PC-9 (cell line): ENCODE data around the gene AKR7A3. TPM values are rescaled to one million over a fixed set of nuclear protein-coding genes. Genes with fewer than 3 reads are reported as not detected.
"Not testable (repeated sequence)": the region's sequence is repeated elsewhere in the genome, so short reads cannot be mapped to it uniquely, and the experiment has no call there.

ENCODE experiments used
- BruUV-seq: library from RNA; stranded (reverse); fragments of 400-500 nt; replicated peaks from 2 replicates; lab custom pipeline; 2021; lab: Mats Ljungman, UMichigan
- CTCF ChIA-PET: fragments of 300-600 bp; sonication (Branson Sonifier 250); formaldehyde crosslinking; loops from one replicate; lab custom pipeline; 2022; ENCODE audit warnings: antibody characterized with exemption; lab: Charles Lee
- POLR2A ChIA-PET: fragments of 300-600 bp; sonication (Branson Sonifier 250); formaldehyde crosslinking; loops from one replicate; lab custom pipeline; 2022; ENCODE audit warnings: antibody characterized with exemption; ENCODE audit not compliant: unreplicated experiment; lab: Charles Lee
- DNase-seq, 2 experiments: peaks; one replicate each; pipeline versions ENCODE4 v3.0.0 to v3.0.0-alpha.2; 2015 to 2022; ENCODE audit warnings: mixed read lengths in 1 of 2
- H2AFZ ChIP-seq: fragments of 200-600 bp; sonication (generic); 2 replicates; pipeline ENCODE4 v1.8.1; 2017; ENCODE audit warnings: antibody characterized with exemption
- H3F3A ChIP-seq: fragments of 200-600 bp; sonication (generic); 2 replicates; pipeline ENCODE4 v1.8.1; 2017; ENCODE audit warnings: antibody characterized with exemption, mild to moderate bottlenecking, low read depth; ENCODE audit not compliant: insufficient read depth
- H3K27ac ChIP-seq: fragments of 200-600 bp; sonication (generic); 2 replicates; pipeline ENCODE4 v1.6.1; 2016; ENCODE audit warnings: mixed run types
- H3K27me3 ChIP-seq: fragments of 200-600 bp; sonication (generic); 2 replicates; pipeline ENCODE4 v1.6.1; 2016; ENCODE audit warnings: low read depth, mixed run types; ENCODE audit not compliant: insufficient read depth
- H3K36me3 ChIP-seq: fragments of 200-600 bp; sonication (generic); 2 replicates; pipeline ENCODE4 v1.6.1; 2016; ENCODE audit warnings: low read depth, mixed run types
- H3K4me1 ChIP-seq: fragments of 200-600 bp; sonication (generic); replicated peaks from 2 replicates; pipeline ENCODE4 v1.6.1; 2016; ENCODE audit warnings: mixed run types; ENCODE audit not compliant: insufficient read depth
- H3K4me2 ChIP-seq: fragments of 200-600 bp; sonication (generic); 2 replicates; pipeline ENCODE4 v1.6.1; 2017; ENCODE audit warnings: mixed run types
- H3K4me3 ChIP-seq: fragments of 200-600 bp; sonication (generic); 2 replicates; pipeline ENCODE4 v1.6.1; 2016; ENCODE audit warnings: mixed run types
- H3K79me2 ChIP-seq: fragments of 200-600 bp; sonication (generic); 2 replicates; pipeline ENCODE4 v1.6.1; 2017; ENCODE audit warnings: low read depth, mixed run types
- H3K9me2 ChIP-seq: fragments of 200-600 bp; sonication (generic); 2 replicates; pipeline ENCODE4 v1.8.1; 2017; ENCODE audit warnings: mild to moderate bottlenecking; ENCODE audit not compliant: insufficient read depth
- H3K9me3 ChIP-seq: fragments of 200-600 bp; sonication (generic); 2 replicates; pipeline ENCODE4 v1.8.1; 2016; ENCODE audit warnings: low read depth; ENCODE audit not compliant: insufficient read depth
- H4K20me1 ChIP-seq: fragments of 200-600 bp; sonication (generic); 2 replicates; pipeline ENCODE4 v1.8.1; 2017; ENCODE audit not compliant: insufficient read depth
- EZH2 ChIP-seq: fragments of 200-600 bp; sonication (generic); IDR thresholded peaks from 2 replicates; pipeline ENCODE4 v1.8.0; 2017; ENCODE audit warnings: antibody characterized with exemption, low read depth
- intact Hi-C: fragments of 100-400 bp; cut with micrococcal nuclease; formaldehyde crosslinking; loops from one replicate; pipeline ENCODE4 v1.10.0; 2022; ENCODE audit not compliant: unreplicated experiment
- total RNA-seq: library from RNA; stranded (reverse); gene quantifications from 2 replicates; pipeline ENCODE4 v1.2.3, GENCODE V29; 2021
- TF ChIP-seq, protein P1 (sequence below): fragments of 200-600 bp; sonication (generic); conservative IDR thresholded peaks from 2 replicates; pipeline ENCODE4 v1.6.1; 2017; ENCODE audit warnings: mixed run types, antibody characterized with exemption, mild to moderate bottlenecking, moderate library complexity

Gene AKR7A3
- total RNA-seq, 1 experiment from 2014 or later, result 1.9 TPM

DNA sequence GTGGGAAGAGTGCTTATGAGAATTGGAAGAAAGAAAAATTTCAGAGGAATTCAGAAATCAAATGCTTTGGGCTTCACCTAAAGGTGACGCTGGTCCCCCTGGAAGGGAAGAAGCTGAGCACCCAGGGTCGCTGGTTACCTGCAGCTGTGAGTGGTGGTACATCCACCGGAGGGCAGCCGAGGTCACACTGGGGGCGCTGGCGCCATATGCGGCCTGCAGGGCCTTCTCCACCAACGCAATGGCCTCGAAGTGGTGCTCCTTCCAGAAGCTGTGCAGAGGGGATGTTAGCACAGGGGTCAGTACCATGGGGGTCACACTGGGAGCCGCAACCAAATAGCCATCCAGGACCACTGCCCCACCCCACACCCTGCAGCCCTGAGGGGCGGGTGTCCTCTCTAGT is 17.3 kb upstream of the AKR7A3 start:
- no peak overlapping the region for H3K4me2 ChIP-seq
- H3K4me1 ChIP-seq, result no peaks in the 10 kb centered on the region
- H3F3A ChIP-seq, result no peaks in the 10 kb centered on the region
- no peak overlapping the region for H2AFZ ChIP-seq
- no peaks in the 10 kb centered on the region for H3K9me3 ChIP-seq
- POLR2A ChIA-PET, result no interaction called here
- H3K79me2 ChIP-seq, result peaks cover 7% of the 10 kb centered on the region
- no peak for DNase-seq
- TF ChIP-seq, protein P1, sequence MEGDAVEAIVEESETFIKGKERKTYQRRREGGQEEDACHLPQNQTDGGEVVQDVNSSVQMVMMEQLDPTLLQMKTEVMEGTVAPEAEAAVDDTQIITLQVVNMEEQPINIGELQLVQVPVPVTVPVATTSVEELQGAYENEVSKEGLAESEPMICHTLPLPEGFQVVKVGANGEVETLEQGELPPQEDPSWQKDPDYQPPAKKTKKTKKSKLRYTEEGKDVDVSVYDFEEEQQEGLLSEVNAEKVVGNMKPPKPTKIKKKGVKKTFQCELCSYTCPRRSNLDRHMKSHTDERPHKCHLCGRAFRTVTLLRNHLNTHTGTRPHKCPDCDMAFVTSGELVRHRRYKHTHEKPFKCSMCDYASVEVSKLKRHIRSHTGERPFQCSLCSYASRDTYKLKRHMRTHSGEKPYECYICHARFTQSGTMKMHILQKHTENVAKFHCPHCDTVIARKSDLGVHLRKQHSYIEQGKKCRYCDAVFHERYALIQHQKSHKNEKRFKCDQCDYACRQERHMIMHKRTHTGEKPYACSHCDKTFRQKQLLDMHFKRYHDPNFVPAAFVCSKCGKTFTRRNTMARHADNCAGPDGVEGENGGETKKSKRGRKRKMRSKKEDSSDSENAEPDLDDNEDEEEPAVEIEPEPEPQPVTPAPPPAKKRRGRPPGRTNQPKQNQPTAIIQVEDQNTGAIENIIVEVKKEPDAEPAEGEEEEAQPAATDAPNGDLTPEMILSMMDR, result no peak
- no TSS peak for BruUV-seq
- H3K27me3 ChIP-seq, result no peaks in the 10 kb centered on the region
- H3K36me3 ChIP-seq, result no peaks in the 10 kb centered on the region
- no peaks in the 10 kb centered on the region for H3K9me2 ChIP-seq
- no peak overlapping the region for H3K27ac ChIP-seq
- peaks cover 4% of the 10 kb centered on the region; the same call in 1 of the 2 replicates for H4K20me1 ChIP-seq
- intact Hi-C loops, result no loop called here
- CTCF ChIA-PET, result no interaction called here
- no peak overlapping the region for H3K4me3 ChIP-seq

- H3K9me3 ChIP-seq, H3K36me3 ChIP-seq, H3K4me1 ChIP-seq, H3K27me3 ChIP-seq, H3K4me2 ChIP-seq, H2AFZ ChIP-seq, H4K20me1 ChIP-seq, POLR2A ChIA-PET, H3K27ac ChIP-seq, H3K9me2 ChIP-seq, DNase-seq, CTCF ChIA-PET, intact Hi-C loops, BruUV-seq, H3K79me2 ChIP-seq, H3F3A ChIP-seq, H3K4me3 ChIP-seq: not testable (repeated sequence)
These were observed 15.5 kb upstream of the AKR7A3 start for GRCh38 chr1:19304081-19304480.

- intact Hi-C loops, result no loop called here
- H3K27me3 ChIP-seq, result no peaks in the 10 kb centered on the region
- no peak overlapping the region for H3K27ac ChIP-seq
- no peak overlapping the region for H2AFZ ChIP-seq
- H3K4me1 ChIP-seq, result no peaks in the 10 kb centered on the region
- no peaks in the 10 kb centered on the region for H3K36me3 ChIP-seq
- H4K20me1 ChIP-seq, result no peaks in the 10 kb centered on the region
- no peaks in the 10 kb centered on the region for H3K9me3 ChIP-seq
- TF ChIP-seq, protein P1, result no peak
- no peak for TF ChIP-seq EZH2
- H3K9me2 ChIP-seq, result no peaks in the 10 kb centered on the region
- H3K4me3 ChIP-seq, result no peak overlapping the region
- no peaks in the 10 kb centered on the region for H3K79me2 ChIP-seq
- no peaks in the 10 kb centered on the region for H3F3A ChIP-seq
- ChIA-PET POLR2A (interaction anchor here (0.8 kb wide), 1 partner anchor 22 kb away, joined by 6 read pairs; no protein-coding TSS in a partner anchor), CTCF (no interaction called here)
- H3K4me2 ChIP-seq, result no peak overlapping the region
- no TSS peak for BruUV-seq
- DNase-seq, result no peak
These were observed 11.6 kb upstream of the AKR7A3 start for GRCh38 chr1:19300211-19300610.

DNA sequence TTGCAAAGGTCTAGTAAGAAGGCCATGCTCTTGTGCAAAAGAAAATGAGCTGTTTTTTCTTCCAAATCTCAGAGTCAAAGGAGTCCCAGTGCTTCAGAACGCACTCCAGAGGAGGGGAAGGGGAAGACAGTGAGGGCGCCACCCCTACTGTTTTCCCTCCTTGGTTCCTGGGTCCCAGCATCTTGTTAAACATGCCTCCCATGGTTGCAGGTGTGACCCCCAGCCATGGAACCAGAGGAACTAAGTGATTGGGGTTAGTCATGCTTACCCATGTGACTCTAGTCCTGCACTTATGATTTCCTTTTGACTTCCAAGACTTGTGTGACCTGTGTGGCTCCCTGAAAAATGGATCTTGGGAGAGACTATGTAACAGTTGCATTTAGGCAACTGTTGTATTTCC is 6.1 kb upstream of the AKR7A3 start:
- Histone ChIP-seq H3K27ac (no peak overlapping the region), H4K20me1 (no peaks in the 10 kb centered on the region), H3K4me1 (no peaks in the 10 kb centered on the region), H3K4me2 (no peak overlapping the region), H3K27me3 (no peaks in the 10 kb centered on the region), H3K9me3 (no peaks in the 10 kb centered on the region), H3K9me2 (no peaks in the 10 kb centered on the region), H3K79me2 (no peaks in the 10 kb centered on the region), H3F3A (no peaks in the 10 kb centered on the region), H2AFZ (no peak overlapping the region), H3K4me3 (no peak overlapping the region), H3K36me3 (no peaks in the 10 kb centered on the region)
- intact Hi-C loops, result no loop called here
- BruUV-seq, result no TSS peak
- DNase-seq, result no peak
- no peak for TF ChIP-seq EZH2
- TF ChIP-seq, protein P1, result no peak
- ChIA-PET POLR2A (no interaction called here), CTCF (no interaction called here)
